H1 (cell line): ENCODE data around the gene FGF10. TPM values are rescaled to one million over a fixed set of nuclear protein-coding genes. Genes with fewer than 3 reads are reported as not detected.

Experiments used
- EP300 ChIP-seq, 2 experiments: IDR thresholded peaks; 1 replicate in 1 of 2; 2 replicates in 1 of 2; pipeline ENCODE4 v1.6.1; 2011 to 2012; ENCODE audit warnings: low read depth in 2 of 2, low read length in 2 of 2, mild to moderate bottlenecking in 2 of 2, borderline replicate concordance in 1 of 2, inconsistent platforms in 1 of 2, moderate library complexity in 1 of 2
- MAFK ChIP-seq: IDR thresholded peaks from 2 replicates; pipeline ENCODE4 v1.6.1; 2012; ENCODE audit warnings: low read depth, mild to moderate bottlenecking, improper control_type of control experiment, low read length
- SAP30 ChIP-seq: fragments of 300-600 bp; sonication (generic); IDR thresholded peaks from 2 replicates; pipeline ENCODE4 v1.7.1; 2012; ENCODE audit warnings: low read length, moderate library complexity, mild to moderate bottlenecking, inconsistent platforms; ENCODE audit not compliant: insufficient read depth, insufficient replicate concordance
- SRF ChIP-seq: IDR thresholded peaks from 2 replicates; pipeline ENCODE4 v1.6.1; 2011; ENCODE audit warnings: mild to moderate bottlenecking, low read depth, low read length, moderate library complexity
- polyA plus RNA-seq, 7 experiments: library from polyadenylated mRNA; depleted of rRNA in 3 of 7; stranded (reverse) in 5 of 7; unstranded in 2 of 7; fragments of >200 nt in 5 of 7; fragments of 200-250 nt in 2 of 7; gene quantifications; 1 replicate in 5 of 7; 2 replicates in 1 of 7; 4 replicates in 1 of 7; pipeline versions ENCODE4 v1.2.1 to v1.2.3, GENCODE V29; 2011 to 2013; ENCODE audit warnings: missing spikeins in 2 of 7, mixed read lengths in 2 of 7
- total RNA-seq: library from RNA; stranded (reverse); fragmentation: NEBNext Ultra II Directional; extraction: Animal tissue kit (Norgen Biotek cat#: 25700); gene quantifications from 2 replicates; pipeline ENCODE4 v1.2.1, GENCODE V29; 2021

FGF10 gene
- total and polyA plus RNA-seq, 2 of the 8 experiments (the other 6 are each of a cell fraction or from before 2014, with no cell fraction given) = 0.06 to 0.54 TPM

- TF ChIP-seq EP300 (IDR thresholded peaks at IDR 0.05; ENCODE audit: borderline replicate concordance in 1 of 2, low read depth in 2 of 2, low read length in 2 of 2) (no peak), SRF (no peak), SAP30 (no peak), MAFK (no peak)
These were observed 59.5 kb downstream of the FGF10 start (continued) for GRCh38 chr5:44329716-44330115.
